Airway epithelial cell (primary cell): ENCODE data around the gene MBNL2. TPM values are rescaled to one million over a fixed set of nuclear protein-coding genes. Genes with fewer than 3 reads are reported as not detected.

Source experiments
- total RNA-seq: library from RNA; depleted of rRNA; stranded (reverse); fragments of >200 nt; gene quantifications from 2 replicates; pipeline ENCODE4 v1.2.3, GENCODE V29; 2015

Gene MBNL2, protein sequence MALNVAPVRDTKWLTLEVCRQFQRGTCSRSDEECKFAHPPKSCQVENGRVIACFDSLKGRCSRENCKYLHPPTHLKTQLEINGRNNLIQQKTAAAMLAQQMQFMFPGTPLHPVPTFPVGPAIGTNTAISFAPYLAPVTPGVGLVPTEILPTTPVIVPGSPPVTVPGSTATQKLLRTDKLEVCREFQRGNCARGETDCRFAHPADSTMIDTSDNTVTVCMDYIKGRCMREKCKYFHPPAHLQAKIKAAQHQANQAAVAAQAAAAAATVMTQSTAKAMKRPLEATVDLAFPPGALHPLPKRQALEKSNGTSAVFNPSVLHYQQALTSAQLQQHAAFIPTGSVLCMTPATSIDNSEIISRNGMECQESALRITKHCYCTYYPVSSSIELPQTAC
- 16.4 and 27.7 TPM in 2 replicates for total RNA-seq

DNA sequence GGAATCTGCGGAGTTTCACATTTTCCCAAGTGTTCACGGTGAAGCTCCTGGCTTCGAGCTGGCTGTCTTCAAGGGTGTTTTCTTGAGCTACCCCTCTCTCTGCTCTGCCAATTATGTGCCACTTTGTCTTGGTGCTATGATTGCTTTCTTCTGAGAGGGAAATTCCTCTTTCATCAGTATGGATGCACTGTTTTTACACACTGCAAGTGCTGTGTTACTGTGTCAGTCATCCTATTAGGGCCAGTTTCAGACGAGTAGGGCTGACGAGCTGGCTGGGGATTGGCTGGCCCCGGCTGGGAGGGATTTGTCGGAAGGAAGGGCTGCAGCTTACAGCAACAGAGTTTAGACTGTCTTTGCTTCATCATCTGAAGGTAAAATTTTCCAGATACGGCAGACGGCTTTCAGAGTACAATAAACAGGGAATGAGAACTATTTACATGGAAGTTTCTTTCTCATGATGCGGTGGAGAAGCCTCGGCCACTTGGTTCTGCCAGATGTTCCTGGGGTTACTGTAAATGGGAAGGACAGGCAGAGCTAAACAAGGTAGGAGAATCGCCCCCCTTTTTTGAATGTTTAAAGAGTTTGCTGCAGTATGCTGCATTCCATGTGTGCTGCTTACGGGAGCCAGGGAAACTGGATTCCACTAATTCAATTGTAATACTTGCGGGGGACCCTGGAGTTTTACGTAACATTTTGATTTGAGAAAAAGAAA is at the start of gene MBNL2:
TSS of gene MBNL2 (plus strand) at position 345 of the 712 bp plus-strand sequence. CDS start 53,903 bp downstream, outside the sequence.

DNA sequence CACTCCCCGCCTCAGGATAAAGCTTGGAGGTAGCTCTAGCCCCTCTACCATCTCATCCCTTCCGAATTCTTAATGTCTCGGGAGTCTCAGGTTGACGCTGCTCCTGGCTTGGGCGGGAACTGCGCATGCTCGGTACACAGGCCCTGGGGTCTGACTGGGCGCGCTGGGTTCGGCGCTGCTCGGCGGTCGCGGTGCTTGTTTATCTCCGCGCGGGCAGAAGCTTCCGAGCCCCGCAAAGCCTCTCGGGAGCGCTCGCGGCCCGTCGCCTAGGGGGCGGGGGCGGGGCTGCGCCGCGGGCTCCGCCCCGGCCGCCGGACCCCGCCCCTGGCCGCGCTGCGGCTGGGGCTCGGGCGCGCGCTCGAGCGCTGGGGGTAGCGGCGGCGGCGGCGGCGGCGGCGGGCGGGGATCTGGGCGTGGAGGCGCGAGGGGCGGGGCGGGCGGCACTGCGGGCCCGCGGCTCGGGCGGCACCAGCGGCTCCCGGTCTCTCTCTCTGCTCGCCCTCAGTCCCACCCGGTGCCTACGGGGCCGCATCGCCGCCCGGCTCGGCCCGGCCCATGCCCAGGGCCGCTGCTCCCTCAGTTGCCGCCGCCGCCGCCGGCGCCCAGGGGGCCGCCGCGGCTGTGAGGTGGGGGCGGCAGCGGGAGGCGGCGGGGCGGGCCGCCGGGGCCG is 211.7 kb downstream of the MBNL2 start, which contains the start of gene RAP2A:
TSS of gene RAP2A (plus strand) at position 443 of the 670 bp plus-strand sequence. CDS start 302 bp downstream, outside the sequence.

Other genes starting within 250 kb of the MBNL2 start
- gene OXGR1, start 227.9 kb upstream of the MBNL2 start, total RNA-seq, result not detected in 2 replicates
- 16.8 and 19.3 TPM in 2 replicates for gene RAP2A, start 211.8 kb downstream of the MBNL2 start, total RNA-seq